Measurements from ENCODE around the gene KIR2DL4. TPM values are rescaled to one million over a fixed set of nuclear protein-coding genes. Genes with fewer than 3 reads are reported as not detected.
"Not testable (repeated sequence)": the region's sequence is repeated elsewhere in the genome, so short reads cannot be mapped to it uniquely, and the experiment has no call there.

The KIR2DL4 gene
- total and polyA plus RNA-seq, 2 experiments from 2014 or later: not detected

GRCh38 chr19:54817670-54818536 lies 14.5 kb downstream of the KIR2DL4 start:
- H3K4me1 ChIP-seq (ENCODE audit: insufficient read depth): no peaks in the 10 kb centered on the region
- no peak overlapping the region for H3K4me3 ChIP-seq
- no peaks in the 10 kb centered on the region for H3K36me3 ChIP-seq (replicated peaks; ENCODE audit: insufficient read depth, low read depth)
- DNase-seq (ENCODE audit: low spot score): no peak
- TF ChIP-seq CTCF (IDR thresholded peaks at IDR 0.05; ENCODE audit: poor library complexity) (no peak), EZH2phosphoT487 (IDR thresholded peaks at IDR 0.05; ENCODE audit: low read depth, severe bottlenecking, unreplicated experiment) (no peak), EZH2 (IDR thresholded peaks at IDR 0.05; ENCODE audit: borderline replicate concordance) (no peak)
- H3K27ac ChIP-seq: no peak overlapping the region
- no peaks in the 10 kb centered on the region for H3K79me2 ChIP-seq
- H3K4me2 ChIP-seq: no peak overlapping the region
- H3K27me3 ChIP-seq: no peaks in the 10 kb centered on the region
- no peaks in the 10 kb centered on the region for H3K9me3 ChIP-seq (ENCODE audit: low read depth)
- H3K9me2 ChIP-seq (replicated peaks; ENCODE audit: insufficient read depth): no peaks in the 10 kb centered on the region
- no peaks in the 10 kb centered on the region for H4K20me1 ChIP-seq (ENCODE audit: insufficient read depth, poor library complexity, severe bottlenecking)
- H2AFZ ChIP-seq: no peak overlapping the region
- WGBS (ENCODE audit: low lambda C conversion rate, missing lambda C conversion rate): 71% methylated on average over 15 of the region's 15 CpGs

GRCh38 chr19:54824416-54824815 lies 21.0 kb downstream of the KIR2DL4 start:
- not testable (repeated sequence) for H3K4me2 ChIP-seq; H3K4me3 ChIP-seq; H4K20me1 ChIP-seq (ENCODE audit: insufficient read depth, poor library complexity, severe bottlenecking); H2AFZ ChIP-seq; DNase-seq (ENCODE audit: low spot score); H3K36me3 ChIP-seq (replicated peaks; ENCODE audit: insufficient read depth, low read depth); H3K4me1 ChIP-seq (ENCODE audit: insufficient read depth); H3K9me2 ChIP-seq (replicated peaks; ENCODE audit: insufficient read depth); H3K27ac ChIP-seq; H3K79me2 ChIP-seq; H3K27me3 ChIP-seq; H3K9me3 ChIP-seq (ENCODE audit: low read depth)
- WGBS (ENCODE audit: low lambda C conversion rate, missing lambda C conversion rate): 53% methylated on average over 4 of the region's 4 CpGs

GRCh38 chr19:54825326-54825725 lies 21.9 kb downstream of the KIR2DL4 start:
- H3K4me3 ChIP-seq; DNase-seq (ENCODE audit: low spot score); H4K20me1 ChIP-seq (ENCODE audit: insufficient read depth, poor library complexity, severe bottlenecking); H3K27me3 ChIP-seq; H3K9me3 ChIP-seq (ENCODE audit: low read depth); H3K4me2 ChIP-seq; H2AFZ ChIP-seq; H3K4me1 ChIP-seq (ENCODE audit: insufficient read depth); H3K9me2 ChIP-seq (replicated peaks; ENCODE audit: insufficient read depth); H3K27ac ChIP-seq; H3K79me2 ChIP-seq; H3K36me3 ChIP-seq (replicated peaks; ENCODE audit: insufficient read depth, low read depth): not testable (repeated sequence)
- WGBS (ENCODE audit: low lambda C conversion rate, missing lambda C conversion rate): 65% methylated on average over 7 of the region's 7 CpGs

- H3K27me3 ChIP-seq; H3K4me1 ChIP-seq (ENCODE audit: insufficient read depth); H3K27ac ChIP-seq; H3K79me2 ChIP-seq; H3K9me3 ChIP-seq (ENCODE audit: low read depth); H3K4me2 ChIP-seq; H3K36me3 ChIP-seq (replicated peaks; ENCODE audit: insufficient read depth, low read depth); H3K4me3 ChIP-seq; DNase-seq (ENCODE audit: low spot score); H2AFZ ChIP-seq; H4K20me1 ChIP-seq (ENCODE audit: insufficient read depth, poor library complexity, severe bottlenecking); H3K9me2 ChIP-seq (replicated peaks; ENCODE audit: insufficient read depth): not testable (repeated sequence)
- 62% methylated on average over 8 of the region's 8 CpGs for WGBS (ENCODE audit: low lambda C conversion rate, missing lambda C conversion rate)
Measured at GRCh38 chr19:54828064-54828463, 24.7 kb downstream of the KIR2DL4 start.

GRCh38 chr19:54832496-54832895 lies 29.1 kb downstream of the KIR2DL4 start, which contains the start of gene KIR2DS4:
Gene KIR2DS4, plus strand, starts transcription at chr19:54832676.
- H3K4me1 ChIP-seq (ENCODE audit: insufficient read depth); H2AFZ ChIP-seq; H3K9me3 ChIP-seq (ENCODE audit: low read depth); DNase-seq (ENCODE audit: low spot score); H3K4me2 ChIP-seq; H4K20me1 ChIP-seq (ENCODE audit: insufficient read depth, poor library complexity, severe bottlenecking); H3K79me2 ChIP-seq; H3K36me3 ChIP-seq (replicated peaks; ENCODE audit: insufficient read depth, low read depth); H3K27ac ChIP-seq; H3K27me3 ChIP-seq; H3K4me3 ChIP-seq; H3K9me2 ChIP-seq (replicated peaks; ENCODE audit: insufficient read depth): not testable (repeated sequence)
- 85% methylated on average over 12 of the region's 14 CpGs for WGBS (ENCODE audit: low lambda C conversion rate, missing lambda C conversion rate)

GRCh38 chr19:54835126-54835525 lies 31.7 kb downstream of the KIR2DL4 start:
- WGBS (ENCODE audit: low lambda C conversion rate, missing lambda C conversion rate): 61% methylated on average over 5 of the region's 5 CpGs
- H3K79me2 ChIP-seq: not testable (repeated sequence)

GRCh38 chr19:54837522-54837921 lies 34.1 kb downstream of the KIR2DL4 start:
- H3K79me2 ChIP-seq; H3K27me3 ChIP-seq; H3K36me3 ChIP-seq (replicated peaks; ENCODE audit: insufficient read depth, low read depth); H3K4me1 ChIP-seq (ENCODE audit: insufficient read depth); H3K4me2 ChIP-seq; H3K9me2 ChIP-seq (replicated peaks; ENCODE audit: insufficient read depth); H3K27ac ChIP-seq; H3K4me3 ChIP-seq; DNase-seq (ENCODE audit: low spot score); H2AFZ ChIP-seq; H4K20me1 ChIP-seq (ENCODE audit: insufficient read depth, poor library complexity, severe bottlenecking); H3K9me3 ChIP-seq (ENCODE audit: low read depth): not testable (repeated sequence)
- WGBS (ENCODE audit: low lambda C conversion rate, missing lambda C conversion rate): 53% methylated on average over 2 of the region's 2 CpGs

More at GRCh38 chr19:54835126-54835525, 31.7 kb downstream of the KIR2DL4 start:
- H3K9me3 ChIP-seq (ENCODE audit: low read depth); H3K27me3 ChIP-seq; H3K4me2 ChIP-seq; H2AFZ ChIP-seq; H3K9me2 ChIP-seq (replicated peaks; ENCODE audit: insufficient read depth); H3K4me3 ChIP-seq; H3K4me1 ChIP-seq (ENCODE audit: insufficient read depth); H3K27ac ChIP-seq; H3K36me3 ChIP-seq (replicated peaks; ENCODE audit: insufficient read depth, low read depth); DNase-seq (ENCODE audit: low spot score); H4K20me1 ChIP-seq (ENCODE audit: insufficient read depth, poor library complexity, severe bottlenecking): not testable (repeated sequence)

- not testable (repeated sequence) for H3K9me3 ChIP-seq (ENCODE audit: low read depth); H3K79me2 ChIP-seq
Measured at GRCh38 chr19:54843171-54843570, 39.8 kb downstream of the KIR2DL4 start.

More at GRCh38 chr19:54843171-54843570, 39.8 kb downstream of the KIR2DL4 start:
- not testable (repeated sequence) for H3K27ac ChIP-seq; H3K4me3 ChIP-seq; H3K4me1 ChIP-seq (ENCODE audit: insufficient read depth); DNase-seq (ENCODE audit: low spot score); H3K9me2 ChIP-seq (replicated peaks; ENCODE audit: insufficient read depth); H2AFZ ChIP-seq; H4K20me1 ChIP-seq (ENCODE audit: insufficient read depth, poor library complexity, severe bottlenecking); H3K36me3 ChIP-seq (replicated peaks; ENCODE audit: insufficient read depth, low read depth); H3K27me3 ChIP-seq; H3K4me2 ChIP-seq
- WGBS (ENCODE audit: low lambda C conversion rate, missing lambda C conversion rate): 56% methylated on average over 8 of the region's 8 CpGs
